Measurements from ENCODE around the gene ACAP3. TPM values are rescaled to one million over a fixed set of nuclear protein-coding genes. Genes with fewer than 3 reads are reported as not detected.
A peak's percentile ranks its signal among the peaks of the same experiment; 100 is the strongest.

ACAP3 gene
- total RNA-seq, 1 donor from 2014 or later: 34.0 TPM

GRCh38 chr1:1341549-1342021 is 33.9 kb upstream of the ACAP3 start:
- DNase-seq (ENCODE audit: low read depth) (no peak), FAIRE-seq (no peak)
- no peaks in the 10 kb centered on the region for H3K27me3 ChIP-seq (ENCODE audit: control insufficient read depth, insufficient read depth, low read length)
- H3K36me3 ChIP-seq (ENCODE audit: control insufficient read depth, insufficient read depth, low read length): peaks cover 31% of the 10 kb centered on the region
- no peak for TF ChIP-seq CTCF (IDR thresholded peaks at IDR 0.05; ENCODE audit: insufficient read depth, low read length, severe bottlenecking)
- no peak overlapping the region for H3K4me3 ChIP-seq (ENCODE audit: low read depth, low read length)

- Histone ChIP-seq H3K36me3 (ENCODE audit: control insufficient read depth, insufficient read depth, low read length) (peaks cover 31% of the 10 kb centered on the region), H3K27me3 (ENCODE audit: control insufficient read depth, insufficient read depth, low read length) (no peaks in the 10 kb centered on the region), H3K4me3 (ENCODE audit: low read depth, low read length) (no peak overlapping the region)
- DNase-seq (ENCODE audit: low read depth) (no peak), FAIRE-seq (peak; percentile 88)
- TF ChIP-seq CTCF (IDR thresholded peaks at IDR 0.05; ENCODE audit: insufficient read depth, low read length, severe bottlenecking): no peak
Observed at GRCh38 chr1:1340791-1341548, 33.2 kb upstream of the ACAP3 start.

GRCh38 chr1:1340185-1340584 is 32.5 kb upstream of the ACAP3 start:
- H3K36me3 ChIP-seq (ENCODE audit: control insufficient read depth, insufficient read depth, low read length): peaks cover 35% of the 10 kb centered on the region
- H3K4me3 ChIP-seq (ENCODE audit: low read depth, low read length): no peak overlapping the region
- H3K27me3 ChIP-seq (ENCODE audit: control insufficient read depth, insufficient read depth, low read length): no peaks in the 10 kb centered on the region
- TF ChIP-seq CTCF (IDR thresholded peaks at IDR 0.05; ENCODE audit: insufficient read depth, low read length, severe bottlenecking): no peak
- DNase-seq (ENCODE audit: low read depth) (no peak), FAIRE-seq (no peak)

GRCh38 chr1:1338278-1338677 is 30.5 kb upstream of the ACAP3 start:
- no peak for TF ChIP-seq CTCF (IDR thresholded peaks at IDR 0.05; ENCODE audit: insufficient read depth, low read length, severe bottlenecking)
- H3K27me3 ChIP-seq (ENCODE audit: control insufficient read depth, insufficient read depth, low read length): no peaks in the 10 kb centered on the region
- DNase-seq (ENCODE audit: low read depth) (no peak), FAIRE-seq (no peak)
- H3K4me3 ChIP-seq (ENCODE audit: low read depth, low read length): no peak overlapping the region
- H3K36me3 ChIP-seq (ENCODE audit: control insufficient read depth, insufficient read depth, low read length): peaks cover 35% of the 10 kb centered on the region

- Histone ChIP-seq H3K27me3 (ENCODE audit: control insufficient read depth, insufficient read depth, low read length) (no peaks in the 10 kb centered on the region), H3K36me3 (ENCODE audit: control insufficient read depth, insufficient read depth, low read length) (peaks cover 35% of the 10 kb centered on the region), H3K4me3 (ENCODE audit: low read depth, low read length) (no peak overlapping the region)
- no peak for TF ChIP-seq CTCF (IDR thresholded peaks at IDR 0.05; ENCODE audit: insufficient read depth, low read length, severe bottlenecking)
- FAIRE-seq (no peak), DNase-seq (ENCODE audit: low read depth) (no peak)
Observed at GRCh38 chr1:1337793-1338147, 30.0 kb upstream of the ACAP3 start.
